GM21390 (cell line): ENCODE results near the gene PHACTR4.
"Not testable (repeated sequence)": the region's sequence is repeated elsewhere in the genome, so short reads cannot be mapped to it uniquely, and the experiment has no call there.

Experiments
- ATAC-seq: cut with Tn5 transposase; IDR thresholded peaks from one replicate; pipeline ENCODE4 v1.9.1; 2021; ENCODE audit not compliant: unreplicated experiment

PHACTR4 gene

DNA sequence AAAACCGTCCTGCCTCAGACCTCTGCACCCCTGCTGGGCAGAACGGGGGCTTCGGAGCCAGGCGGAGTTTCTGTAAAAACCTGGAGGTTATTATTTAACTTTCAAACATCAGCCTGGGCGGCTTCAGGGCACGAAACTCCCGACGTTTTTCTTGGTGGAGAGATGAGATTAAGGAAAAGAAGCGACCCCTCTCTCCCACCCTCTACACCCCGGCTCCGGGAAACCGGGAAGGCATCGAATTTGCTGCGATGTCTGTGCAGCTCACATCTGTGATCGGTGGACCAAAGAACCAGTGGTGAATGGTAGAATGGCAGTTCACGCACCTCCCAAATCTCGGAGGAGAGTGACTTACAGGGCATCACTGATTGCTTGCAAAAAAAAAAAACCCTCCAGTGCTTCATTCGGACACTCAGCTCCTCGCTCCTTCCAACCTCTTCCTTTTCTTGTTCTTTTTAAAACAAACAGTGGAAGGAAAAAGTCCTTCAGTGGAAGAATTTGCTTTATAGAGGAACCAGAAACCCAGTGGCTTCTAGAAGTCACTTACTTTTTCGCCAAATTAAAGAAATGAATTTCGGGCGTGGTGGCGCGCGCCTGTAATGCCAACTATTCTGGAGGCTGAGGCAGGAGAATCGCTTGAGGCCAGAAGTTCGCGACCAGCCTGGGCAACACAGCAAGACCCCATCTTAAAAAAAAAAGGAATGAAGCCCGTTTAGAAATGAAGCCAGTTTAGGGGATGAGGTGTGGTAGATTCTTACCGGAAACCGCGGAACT lies 884 bp downstream of the PHACTR4 start:
- no peak for ATAC-seq

DNA sequence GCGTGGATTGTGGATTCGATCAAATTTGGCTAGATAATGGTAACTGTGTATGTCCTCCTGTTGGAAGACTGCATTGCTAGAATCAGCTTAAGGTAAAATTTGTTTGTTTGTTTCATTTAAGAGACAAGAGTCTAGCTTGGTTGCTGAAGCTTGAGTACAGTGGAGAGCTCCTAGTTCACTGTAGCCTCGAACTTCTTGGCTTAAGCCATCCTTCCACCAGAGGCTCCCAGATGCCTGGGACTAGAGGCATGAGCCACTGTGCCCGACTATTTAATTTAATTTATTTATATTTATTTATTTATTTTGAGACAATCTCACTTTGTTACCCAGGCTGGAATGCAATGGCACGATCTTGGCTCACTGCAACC lies 1.5 kb downstream of the PHACTR4 start:
- no peak for ATAC-seq

DNA sequence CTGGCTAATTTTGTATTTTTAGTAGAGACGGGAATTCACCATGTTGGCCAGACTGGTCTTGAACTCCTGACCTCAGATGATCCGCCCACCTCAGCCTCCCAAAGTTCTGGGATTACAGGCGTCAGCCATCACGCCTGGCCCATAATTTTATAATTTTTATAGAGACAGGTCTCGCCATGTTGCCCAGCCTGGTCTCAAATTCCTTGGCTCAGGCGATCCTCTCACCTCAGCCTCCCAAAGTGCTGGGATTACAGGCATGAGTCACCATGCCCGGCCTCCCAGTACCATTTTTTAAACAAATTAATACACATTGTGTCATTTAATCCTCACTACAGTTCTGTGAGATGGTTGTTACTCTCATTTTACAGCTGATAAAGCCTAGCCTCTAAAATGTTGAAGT lies 3.9 kb downstream of the PHACTR4 start:
- not testable (repeated sequence) for ATAC-seq

DNA sequence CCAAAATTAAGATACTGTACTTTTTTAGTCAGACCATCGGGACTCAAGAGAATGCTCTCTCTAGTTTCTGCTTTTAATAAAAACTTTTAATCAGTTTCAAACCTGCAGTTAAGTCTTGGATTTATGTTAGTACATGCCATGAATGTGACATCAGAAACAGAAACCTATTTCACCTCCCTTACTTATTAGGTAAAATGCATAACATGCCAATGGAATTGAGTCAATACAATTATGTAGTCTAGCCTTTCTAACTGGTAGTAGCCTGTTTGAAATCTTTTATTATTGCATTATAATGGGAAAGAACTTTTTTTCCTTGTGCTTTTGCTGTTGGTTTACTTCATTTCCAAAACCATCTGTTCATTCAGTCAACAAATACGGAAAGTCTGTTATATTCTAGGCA lies 4.8 kb downstream of the PHACTR4 start:
- ATAC-seq = no peak

DNA sequence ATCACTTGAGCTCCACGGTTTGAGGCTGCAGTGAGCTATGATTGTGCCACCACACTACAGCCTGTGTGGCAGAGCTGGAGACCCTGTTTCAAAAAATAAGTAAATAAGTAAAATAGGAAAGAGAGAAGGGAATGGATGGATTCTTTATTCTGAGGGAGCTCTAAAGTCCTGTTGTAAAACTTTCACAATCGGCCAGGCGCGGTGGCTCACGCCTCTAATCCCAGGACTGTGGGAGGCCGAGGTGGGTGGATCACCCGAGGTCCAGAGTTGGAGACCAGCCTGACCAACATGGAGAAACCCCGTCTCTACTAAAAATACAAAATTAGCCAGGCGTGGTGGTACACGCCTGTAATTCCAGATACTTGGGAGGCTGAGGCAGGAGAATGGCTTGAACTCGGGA lies 6.1 kb downstream of the PHACTR4 start:
- ATAC-seq = not testable (repeated sequence)

DNA sequence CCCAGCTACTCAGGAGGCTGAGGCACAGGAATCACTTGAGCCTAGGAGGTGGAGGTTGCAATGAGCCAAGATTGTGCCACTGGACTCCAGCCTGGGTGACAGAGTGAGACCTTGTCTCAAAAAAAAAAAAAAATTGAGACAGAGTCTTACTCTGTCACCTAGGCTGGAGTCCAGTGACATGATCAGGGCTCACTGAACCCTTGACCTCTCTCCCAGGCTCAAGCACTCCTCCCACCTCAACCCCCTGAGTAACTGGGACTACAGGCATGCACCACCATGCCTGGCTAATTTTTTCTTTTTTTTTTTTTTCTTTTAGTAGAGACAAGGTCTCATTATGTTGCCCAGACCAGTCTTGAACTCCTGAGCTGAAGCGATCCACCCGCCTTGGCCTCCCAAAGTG lies 6.7 kb downstream of the PHACTR4 start:
- ATAC-seq = not testable (repeated sequence)

DNA sequence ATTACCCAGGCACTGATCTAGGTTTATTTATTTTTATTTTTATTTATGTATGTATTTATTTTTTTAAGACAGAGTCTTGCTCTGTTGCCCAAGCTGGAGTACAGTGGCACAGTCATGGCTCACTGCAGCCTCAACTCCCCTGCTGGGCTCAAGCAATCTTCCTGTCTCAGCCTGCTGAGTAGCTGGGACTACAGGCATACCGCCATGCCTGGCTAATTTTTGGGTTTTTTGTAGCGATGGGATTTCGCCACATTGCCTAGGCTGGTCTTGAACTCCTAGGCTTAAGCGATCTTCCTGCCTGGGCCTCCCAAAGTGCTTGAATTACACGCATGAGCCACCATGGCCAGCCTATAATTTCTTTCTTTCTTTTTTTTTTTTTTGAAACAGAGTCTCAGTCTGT lies 9.4 kb downstream of the PHACTR4 start:
- no peak for ATAC-seq

DNA sequence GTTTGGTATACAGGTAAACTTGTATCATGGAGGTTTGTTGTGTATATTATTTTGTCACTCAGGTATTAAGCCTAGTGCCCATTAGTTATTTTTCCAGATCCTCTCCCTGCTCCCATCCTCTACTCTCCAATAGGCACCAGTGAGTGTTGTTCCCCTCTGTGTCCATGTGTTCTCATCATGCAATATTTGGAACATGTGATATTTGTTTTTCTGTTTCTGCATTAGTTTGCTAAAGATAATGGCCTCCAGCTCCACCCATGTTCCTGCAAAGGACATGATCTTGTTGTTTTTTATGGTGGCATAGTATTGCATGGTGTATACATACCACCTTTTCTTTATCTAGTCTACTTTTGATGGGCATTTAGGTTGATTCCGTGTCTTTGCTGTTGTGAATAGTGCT lies 10.9 kb downstream of the PHACTR4 start:
- ATAC-seq = no peak

DNA sequence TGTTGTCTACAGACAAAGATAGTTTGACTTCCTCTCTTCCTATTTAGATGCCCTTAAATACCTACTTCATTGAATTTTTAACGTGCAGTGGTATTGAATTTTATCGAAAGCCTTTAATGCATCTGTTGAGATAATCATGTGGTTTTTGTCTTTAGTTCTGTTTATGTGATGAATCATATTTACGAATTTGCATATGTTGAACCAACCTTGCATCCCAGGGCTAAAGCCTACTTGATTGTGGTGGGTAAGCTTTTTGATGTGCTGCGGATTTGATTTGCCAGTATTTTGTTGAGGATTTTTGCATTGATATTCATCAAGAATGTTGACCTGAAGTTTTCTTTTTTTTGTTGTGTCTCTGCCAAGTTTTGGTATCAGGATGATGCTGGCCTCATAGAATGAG lies 14.2 kb downstream of the PHACTR4 start:
- ATAC-seq = not testable (repeated sequence)

DNA sequence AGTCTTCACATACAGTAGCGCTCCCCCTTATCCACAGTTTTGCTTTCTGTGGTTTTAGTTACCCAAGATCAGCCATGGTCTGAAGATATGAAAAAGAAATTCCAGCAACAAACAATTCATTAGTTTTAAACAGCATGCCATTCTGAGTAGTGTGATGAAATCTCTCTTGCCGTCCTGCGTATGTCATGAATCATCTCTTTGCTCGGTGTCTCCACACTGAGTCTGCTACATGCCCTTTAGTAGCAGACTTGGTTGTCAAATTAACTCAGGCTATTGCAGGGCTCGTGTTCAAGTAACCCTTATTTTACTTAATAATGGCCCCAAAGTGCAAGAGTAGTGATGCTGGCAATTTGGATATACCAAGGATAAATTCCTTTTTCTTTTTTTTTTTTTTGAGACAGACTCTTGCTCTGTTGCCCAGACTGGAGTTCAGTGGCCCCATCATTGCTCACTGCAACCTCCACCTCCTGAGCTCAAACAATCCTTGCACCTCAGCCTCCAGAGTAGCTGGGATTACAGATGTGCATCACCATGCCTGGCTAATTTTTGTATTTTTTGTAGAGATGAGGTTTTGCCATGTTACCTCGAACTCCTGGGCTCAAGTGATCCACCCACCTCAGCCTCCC lies 22.6 kb downstream of the PHACTR4 start:
- no peak for ATAC-seq

DNA sequence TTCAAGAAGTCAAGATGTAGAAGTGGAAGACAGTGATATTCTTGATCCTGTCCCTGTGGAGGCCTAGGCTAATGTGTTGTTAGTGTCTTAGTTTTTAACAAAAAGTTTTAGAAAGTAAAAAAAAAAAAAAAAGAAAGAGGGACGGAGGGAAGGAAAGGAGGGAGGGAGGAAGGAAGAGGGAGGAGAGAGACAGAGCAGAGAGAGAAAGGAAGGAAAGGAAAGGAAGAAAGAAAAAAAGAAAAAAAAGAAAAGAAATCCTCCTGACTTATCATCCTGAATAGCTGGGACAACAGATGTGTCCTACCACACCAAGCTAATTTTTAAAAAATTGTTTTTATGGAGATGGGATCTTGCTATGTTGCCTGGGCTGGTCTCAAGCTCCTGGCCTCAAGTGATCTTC lies 24.6 kb downstream of the PHACTR4 start:
- no peak for ATAC-seq

DNA sequence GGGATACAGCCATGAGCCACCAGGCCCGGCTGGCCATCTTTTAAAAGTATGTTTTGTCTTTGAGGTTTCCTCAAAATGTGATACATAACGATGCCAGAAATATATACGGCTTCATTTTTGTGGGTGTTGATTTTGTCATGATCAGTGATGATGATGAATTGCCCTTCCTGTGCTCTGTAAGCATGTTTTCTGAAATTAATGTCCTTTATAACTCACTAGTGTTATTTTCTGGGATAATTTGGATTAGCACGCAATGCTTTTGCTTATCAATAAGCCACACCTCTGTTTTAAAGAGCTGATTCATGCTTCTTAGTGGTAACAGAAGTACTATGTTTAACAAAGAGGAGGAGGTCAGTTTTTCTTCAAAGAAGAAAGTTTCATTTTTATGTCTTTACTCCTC lies 25.6 kb downstream of the PHACTR4 start:
- no peak for ATAC-seq

DNA sequence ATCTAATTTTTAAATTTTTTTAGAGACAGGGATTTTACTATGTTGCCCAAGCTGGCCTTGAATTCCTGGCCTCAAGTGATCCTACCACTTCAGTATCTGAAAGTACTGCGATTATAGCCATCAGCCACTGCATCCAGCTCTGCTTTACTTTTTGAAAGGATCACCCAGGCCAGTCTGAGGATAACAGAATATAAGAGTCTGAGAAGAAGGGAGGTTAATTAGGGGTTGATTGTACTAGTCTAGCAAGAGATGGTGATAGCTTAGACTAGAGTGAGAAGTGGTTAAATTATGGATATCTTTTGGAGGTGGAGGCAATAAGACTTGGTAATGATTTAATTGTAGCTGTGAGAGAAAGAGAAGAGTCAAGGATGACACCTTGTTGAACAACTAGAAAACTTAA lies 32.2 kb downstream of the PHACTR4 start:
- ATAC-seq = no peak

DNA sequence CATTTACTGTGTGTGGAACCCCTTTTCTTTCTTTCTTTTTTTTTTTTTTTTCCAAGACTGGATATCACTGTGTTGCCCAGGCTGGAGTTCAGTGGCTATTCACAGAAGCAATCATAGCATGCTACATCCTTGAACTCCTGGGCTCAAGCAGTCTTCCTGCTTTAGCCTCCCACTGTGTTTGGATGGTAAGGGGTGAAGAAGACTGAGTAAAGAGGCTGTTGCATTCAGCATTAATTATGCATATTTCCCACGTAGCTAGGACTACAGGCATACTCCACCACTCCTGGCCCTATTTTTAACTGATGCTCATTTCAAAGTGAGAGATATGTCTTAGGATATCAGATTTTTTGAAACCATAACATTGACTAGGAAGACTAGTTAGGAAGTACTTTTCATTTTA lies 39.5 kb downstream of the PHACTR4 start:
- no peak for ATAC-seq

DNA sequence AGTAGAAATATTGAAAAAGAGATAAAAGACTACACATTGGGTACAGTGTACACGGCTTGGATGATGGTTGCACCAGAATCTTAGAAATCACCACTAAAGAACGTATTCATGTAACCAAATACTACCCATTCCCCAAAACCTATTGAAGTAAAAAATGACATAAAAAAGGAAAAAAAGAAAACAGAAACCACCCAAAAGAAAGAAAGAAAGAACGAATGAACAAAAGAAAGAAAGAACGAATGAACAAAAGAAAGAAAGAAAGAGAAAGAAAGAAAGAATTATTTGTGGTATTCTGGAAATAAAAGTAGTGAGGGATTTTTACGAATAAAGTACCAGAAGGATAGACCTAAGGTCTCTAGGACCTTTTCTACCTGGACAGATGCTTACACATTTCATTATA lies 42.1 kb downstream of the PHACTR4 start:
- no peak for ATAC-seq

DNA sequence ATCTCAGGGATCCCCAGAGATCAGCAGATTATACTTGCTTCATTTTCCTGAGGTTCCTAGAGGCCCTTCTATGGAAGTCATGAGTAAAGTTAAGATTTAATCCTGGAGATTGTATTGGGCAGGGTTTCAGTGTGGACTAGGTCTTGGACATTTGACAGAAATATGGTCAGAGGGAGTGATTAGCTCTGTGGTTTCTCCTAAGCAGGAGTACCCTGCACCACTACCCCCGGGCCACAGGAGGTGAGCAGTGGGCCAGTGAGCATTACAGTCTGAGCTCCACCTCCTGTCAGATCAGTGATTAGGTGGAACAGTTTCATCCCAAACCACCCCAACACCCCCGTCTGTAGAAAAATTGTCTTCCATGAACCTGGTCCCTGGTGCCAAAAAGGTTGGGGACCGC lies 43.2 kb downstream of the PHACTR4 start:
- ATAC-seq = no peak

DNA sequence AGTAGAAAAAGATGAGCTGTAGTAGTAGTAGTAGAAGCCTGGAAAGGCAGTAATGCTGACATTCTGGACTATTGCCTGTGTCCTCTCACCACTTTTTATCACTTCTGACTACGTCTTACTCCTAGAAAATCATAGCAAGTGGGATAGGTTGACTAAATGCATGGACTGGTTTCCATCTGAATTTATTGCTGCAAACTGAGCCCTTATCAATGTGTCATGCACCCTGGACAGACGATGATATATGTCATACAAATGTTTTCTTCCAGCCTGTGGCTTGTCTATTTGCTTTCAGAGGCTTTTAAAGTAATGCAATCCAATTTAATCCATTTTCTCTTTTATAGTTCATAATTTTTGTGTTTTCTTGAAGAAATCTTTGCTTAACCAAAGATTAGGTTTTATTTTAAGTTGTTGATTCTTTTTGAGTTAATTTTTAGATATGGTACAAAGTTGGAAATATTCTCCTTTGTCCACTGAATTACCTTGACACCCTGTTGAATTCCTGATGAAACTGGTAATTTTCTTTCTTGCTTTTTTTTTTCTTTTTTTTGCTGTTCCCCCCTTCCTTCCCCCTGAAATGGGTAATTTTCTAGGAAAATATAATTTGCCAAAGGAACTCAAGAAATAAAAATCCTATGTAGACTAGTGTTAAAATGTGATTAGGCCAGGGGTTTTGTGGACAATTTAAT lies 47.1 kb downstream of the PHACTR4 start:
- ATAC-seq = no peak

DNA sequence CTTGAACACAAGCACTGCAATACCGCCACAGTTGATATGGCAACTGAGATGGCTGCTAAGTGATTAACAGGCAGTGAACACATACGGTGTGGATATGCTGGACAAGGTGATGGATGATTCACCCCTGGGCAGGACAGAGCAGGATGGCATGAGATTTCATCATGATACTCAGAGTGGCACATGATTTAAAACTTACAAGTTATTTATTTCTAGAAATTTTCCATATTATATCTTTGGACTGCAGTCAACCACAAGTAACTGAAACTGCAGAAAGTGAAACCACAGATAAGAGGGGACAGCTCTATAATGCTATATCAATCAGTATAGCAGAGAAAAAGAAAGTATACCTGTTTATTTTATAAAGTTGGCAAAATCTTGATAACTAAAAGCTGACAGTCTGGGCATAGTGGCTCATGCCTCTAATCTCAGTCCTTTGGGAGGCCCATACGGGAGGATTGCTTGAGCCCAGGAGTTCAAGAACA lies 47.9 kb downstream of the PHACTR4 start:
- ATAC-seq = no peak

DNA sequence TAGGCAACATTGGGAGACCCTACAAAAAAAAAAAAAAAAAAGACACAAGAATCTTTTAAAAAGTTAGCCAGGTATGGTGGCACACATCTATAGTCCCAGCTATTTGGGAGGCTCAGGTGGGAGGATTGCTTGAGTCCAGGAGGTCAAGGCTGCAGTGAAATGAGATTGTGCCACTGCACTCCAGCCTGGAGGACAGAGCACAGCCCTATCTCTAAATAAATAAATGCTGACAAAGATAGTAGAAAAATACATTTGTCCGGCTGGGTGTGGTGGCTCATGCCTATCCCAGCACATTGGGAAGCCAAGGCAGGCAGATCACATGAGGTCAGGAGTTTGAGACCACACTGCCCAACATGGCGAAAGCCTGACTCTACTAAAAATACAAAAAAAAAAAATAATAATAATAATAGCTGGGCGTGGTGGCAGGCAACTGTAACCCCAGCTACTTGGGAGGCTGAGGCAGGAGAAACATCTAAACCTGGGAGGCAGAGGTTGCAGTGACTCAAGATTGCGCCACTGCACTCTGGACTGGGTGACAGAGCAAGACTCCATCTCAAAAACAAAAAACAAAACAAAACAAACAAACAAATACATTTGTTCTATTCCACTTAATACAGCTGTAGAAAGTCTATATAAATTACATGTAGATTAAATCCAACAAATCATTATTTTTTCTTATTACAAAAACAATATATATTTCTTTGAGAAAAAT lies 48.5 kb downstream of the PHACTR4 start:
- ATAC-seq = no peak

DNA sequence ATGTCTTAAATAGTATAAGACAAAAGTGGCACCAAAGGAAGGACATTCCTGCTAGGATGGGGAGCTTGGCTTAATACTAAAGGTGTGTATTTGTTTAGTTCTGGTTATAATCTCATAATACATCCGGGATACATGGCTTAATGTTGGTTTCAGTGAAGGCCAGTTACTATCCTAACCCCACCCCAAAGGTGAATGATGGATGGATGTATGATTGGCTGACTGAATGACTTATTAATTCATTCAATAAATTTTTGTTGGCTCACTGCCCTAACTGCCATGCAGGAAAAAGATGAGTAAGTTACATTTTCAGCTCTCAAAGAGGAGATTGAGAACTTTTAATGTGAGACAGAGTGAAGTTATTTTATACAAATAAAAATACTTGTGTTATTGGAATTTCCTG lies 52.2 kb downstream of the PHACTR4 start:
- no peak for ATAC-seq

DNA sequence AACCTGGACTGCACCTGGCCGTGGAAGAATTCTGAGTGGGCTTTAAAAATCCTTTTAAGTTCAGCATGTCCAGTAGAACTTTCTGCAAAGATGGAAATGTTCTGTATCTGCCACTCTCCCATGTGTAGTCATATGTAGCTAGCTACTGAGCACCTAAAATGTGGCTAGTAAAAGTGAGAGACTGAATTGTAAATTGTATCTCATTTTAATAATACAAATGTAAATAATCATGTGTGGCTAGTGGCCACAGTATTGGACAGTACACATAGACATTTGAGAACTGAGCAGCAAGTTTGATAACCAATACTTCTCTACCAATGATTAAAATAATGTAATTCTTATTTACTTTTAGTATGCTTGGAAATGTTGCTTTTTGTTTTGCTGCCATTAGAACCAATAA lies 57.3 kb downstream of the PHACTR4 start:
- ATAC-seq = no peak

DNA sequence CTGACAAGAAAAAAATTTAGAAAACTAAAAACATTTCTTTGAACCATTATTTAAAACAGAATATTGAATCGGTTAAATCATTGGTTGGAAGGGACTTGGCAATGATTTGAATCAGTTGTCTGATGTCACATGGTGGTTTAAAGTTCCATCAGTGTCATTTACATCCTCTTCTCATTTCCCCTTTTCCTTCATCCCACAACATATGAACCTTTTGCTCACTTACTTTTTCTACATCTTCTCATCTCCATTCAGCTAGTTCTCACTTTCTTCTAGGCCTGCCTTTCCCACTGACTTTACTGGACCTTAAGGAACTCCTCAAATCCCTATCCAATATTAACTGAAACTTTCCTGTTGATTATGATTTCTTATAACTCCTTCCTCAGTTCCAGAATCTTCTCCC lies 58.5 kb downstream of the PHACTR4 start:
- no peak for ATAC-seq
